ENCODE measurements around the gene UBE3A.

Gene UBE3A

DNA sequence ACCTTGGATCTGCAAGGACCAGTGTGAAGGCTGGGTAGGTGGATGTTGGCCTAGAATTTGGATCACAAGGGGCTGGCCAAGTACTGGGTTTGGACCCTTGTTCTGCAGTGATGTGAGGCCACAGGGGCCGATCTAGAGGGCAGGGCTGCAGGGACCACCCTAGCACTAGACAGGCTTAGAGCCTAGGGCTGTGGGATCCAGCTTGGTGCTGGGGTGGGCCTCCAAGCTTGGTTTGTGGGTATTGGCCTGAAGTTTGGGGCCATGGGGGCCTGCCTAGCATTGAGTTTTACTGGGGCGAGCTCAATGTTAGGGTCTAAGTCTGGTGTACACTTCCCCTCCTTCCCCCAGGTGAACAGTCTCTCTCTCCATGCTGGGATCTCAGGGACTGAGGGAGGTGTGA lies 36.5 kb downstream of the UBE3A start:
- DNase-seq (ENCODE audit: low spot score), result no peak

DNA sequence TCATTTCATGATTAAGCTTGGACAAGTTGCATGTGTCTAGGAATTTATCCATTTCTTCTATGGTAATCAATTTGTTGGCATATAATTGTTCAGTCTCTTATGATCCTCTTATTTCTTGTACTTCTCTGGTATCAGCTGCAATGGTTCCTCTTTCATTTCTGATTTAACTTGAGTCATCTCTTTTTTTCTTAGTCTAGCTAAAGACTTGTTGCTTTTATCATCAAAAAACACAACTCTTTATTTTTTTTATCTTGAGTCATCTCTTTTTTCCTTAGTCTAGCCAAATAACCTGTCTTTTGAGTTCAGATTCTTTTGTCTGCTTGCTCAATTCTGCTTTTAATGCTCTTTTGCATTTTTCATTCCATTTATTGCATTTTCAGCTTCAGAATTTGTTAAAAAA lies 37.3 kb downstream of the UBE3A start:
- no peak for DNase-seq (ENCODE audit: low spot score)

DNA sequence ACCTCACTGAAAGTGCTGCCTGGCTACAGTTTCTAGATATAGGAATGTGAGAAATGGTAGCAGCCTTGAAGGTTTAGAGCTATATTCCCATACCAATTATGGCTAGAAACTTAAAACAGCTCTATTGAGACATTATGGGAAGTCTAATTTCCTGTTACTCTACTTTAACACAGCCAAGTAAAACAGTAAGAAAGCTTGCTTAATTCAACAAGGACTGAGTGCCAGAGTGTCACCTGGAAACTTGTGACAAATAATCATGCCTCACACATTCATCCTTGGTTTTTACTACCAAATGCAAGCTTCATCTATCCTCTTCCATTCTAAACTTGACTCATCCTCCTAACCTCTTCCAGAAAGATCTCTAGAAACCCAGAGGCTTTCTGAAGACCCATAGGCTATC lies 41.7 kb downstream of the UBE3A start:
- DNase-seq (ENCODE audit: low spot score), result no peak

DNA sequence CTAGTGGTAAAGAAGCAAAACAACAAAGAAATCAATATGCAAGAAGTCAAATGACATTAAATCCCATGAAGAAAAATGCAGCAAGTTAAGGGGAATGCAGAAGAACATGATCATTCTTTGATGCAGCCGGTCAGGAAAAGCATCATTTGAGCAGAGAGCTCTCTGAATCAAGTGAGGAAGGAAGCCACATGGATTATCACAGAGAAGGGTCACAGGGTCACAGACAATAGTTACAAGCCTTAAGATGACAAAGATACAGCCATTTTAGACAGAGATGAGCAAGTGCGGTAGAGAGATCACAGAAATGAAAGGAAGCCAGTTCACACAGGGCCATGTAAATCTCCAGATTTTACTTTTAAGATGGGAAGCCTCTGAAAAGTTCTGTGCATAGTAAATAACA lies 43.9 kb downstream of the UBE3A start:
- DNase-seq (ENCODE audit: low spot score), result no peak

DNA sequence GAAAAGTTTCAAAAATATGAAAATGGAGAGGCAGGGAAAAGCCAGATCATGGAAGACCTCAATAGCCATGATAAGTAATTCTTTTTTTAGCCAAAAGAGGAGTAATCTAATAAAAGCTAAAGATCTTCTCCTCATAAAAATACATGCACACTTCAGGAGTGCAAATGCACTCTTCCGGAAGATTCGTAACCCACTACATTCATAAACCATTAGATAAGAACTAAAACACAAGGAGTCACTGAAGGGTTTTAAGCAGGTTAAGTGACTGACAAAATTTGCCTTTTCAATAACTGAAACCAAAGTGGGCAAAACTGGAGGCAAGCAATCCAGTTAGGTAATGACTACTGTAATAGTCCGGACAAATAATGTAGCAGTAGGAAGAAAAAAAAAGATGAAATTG lies 46.0 kb downstream of the UBE3A start:
- no peak for DNase-seq (ENCODE audit: low spot score)

DNA sequence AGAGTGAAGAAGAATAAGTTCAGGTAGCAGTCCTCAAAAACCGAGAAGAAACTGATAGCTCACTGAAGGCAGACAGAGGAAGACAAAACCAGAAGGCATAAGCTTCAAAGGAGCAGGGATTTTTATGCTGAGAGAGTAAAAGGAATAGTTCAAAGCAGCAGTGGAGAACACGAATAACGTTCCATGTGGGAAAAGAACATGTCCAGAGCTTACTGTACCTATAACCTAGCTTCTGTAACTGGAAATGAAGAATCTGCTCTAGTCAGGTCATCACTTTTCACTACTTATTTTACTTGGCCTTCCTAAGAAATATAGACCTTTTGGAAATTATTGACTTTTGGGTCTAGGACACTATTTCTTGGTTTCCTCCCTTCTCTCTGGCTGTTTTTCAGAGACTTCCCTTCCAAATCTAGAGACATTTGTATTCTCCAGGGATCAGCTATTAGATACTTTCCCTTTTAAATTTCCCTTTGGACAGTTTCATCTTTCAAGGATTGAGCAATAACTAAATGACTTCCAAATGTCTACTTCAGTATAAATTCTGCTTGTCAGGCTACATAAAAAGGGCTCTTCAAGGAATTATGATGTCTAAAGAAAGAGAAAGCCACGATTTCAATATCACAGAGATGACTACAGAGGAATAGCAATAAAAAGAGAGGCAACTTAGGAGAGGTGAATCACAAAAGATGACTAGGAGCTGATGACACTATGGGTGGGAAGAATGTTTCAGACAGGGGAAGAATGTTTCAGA lies 46.7 kb downstream of the UBE3A start:
- DNase-seq (ENCODE audit: low spot score), result peak; percentile 24

DNA sequence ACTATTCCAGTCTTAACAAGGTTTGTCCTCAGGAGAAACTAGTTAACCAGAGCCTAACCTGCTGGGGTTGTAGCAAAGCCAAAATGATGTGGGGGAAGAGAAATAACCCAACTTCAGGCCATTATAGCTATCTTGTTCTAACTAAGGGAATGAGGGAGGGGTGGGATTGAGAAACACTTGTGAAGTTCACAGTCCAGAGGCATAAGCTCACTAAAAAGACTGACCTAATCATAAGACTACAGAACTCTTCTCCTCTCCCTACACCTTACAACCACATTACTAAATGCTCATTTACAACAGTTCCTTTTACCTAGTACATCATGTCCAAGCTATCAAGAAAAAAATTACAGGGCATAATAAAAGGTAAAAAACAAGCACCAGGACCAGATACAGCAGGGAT lies 52.8 kb downstream of the UBE3A start:
- DNase-seq (ENCODE audit: low spot score), result no peak

DNA sequence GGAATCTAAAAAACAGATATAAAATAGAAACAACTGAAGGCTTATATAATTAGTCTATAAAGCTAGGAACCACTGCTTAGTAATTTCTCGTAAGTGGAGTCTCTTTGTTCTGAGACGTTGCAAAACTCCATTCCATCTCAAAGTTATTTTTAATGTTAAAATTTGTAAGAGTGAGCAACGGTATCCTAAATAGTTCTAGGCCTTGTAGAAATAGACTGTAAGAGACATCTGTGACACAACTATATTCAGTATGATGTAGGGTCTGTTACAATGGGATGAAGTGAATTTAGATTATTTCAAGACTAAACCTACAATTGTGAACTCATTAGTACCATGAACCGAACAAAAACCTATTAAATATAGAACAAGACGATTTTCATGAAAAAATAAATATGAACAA lies 57.2 kb downstream of the UBE3A start:
- no peak for DNase-seq (ENCODE audit: low spot score)

DNA sequence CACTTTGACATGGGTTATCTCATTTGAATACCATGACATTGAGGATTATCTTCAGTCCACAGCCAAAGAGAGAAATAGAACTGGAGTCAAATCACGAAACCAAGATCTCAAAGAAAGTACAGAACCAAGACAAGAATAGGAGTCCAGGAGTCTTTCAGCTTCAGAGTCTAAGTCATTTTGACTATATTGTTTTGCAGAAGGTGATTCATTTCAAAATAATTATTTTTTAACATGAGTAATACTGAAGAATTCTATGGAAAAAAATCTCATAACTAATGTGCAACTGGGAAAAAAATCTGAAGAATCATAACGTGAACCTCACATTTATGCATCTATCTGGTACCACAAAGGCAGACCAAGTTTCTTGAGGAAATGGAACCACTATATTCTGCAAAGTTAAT lies 60.3 kb downstream of the UBE3A start:
- no peak for DNase-seq (ENCODE audit: low spot score)

DNA sequence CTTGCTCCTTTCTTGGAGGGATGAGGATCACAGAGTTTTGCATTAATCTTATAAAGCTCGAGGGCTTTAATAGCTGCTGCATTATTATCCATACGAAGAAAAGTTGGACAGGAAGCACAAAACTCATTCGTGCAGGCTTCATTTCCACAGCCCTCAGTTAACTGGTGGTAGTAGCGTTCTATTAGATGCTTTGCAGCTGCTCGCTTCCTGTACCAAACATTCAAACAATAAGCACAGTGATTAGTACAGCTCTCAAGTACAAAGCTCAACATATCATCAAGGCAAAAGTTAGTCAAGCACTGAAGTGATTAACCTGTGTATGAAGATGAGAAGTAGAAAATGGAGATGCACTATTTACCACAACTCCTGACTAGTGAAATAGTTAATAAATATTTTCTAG lies 63.3 kb downstream of the UBE3A start:
- no peak for DNase-seq (ENCODE audit: low spot score)

DNA sequence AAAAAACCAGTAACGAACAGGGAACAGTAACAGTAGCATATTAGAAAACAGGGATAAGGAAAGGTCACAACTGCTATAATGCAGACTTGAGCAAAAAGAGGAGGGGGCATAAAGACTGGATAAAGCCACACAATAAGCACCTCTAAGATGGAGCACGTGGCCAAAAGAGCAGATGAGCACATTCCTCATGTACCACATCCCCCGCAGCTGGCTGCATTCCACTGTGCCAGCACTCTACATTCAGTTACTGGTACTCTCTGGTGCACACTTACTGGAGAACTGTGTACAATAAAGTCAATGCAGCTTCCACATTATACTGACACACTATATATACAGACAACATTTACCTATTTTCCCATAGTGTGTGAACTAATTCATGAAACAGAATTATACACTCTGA lies 64.7 kb downstream of the UBE3A start:
- no peak for DNase-seq (ENCODE audit: low spot score)

DNA sequence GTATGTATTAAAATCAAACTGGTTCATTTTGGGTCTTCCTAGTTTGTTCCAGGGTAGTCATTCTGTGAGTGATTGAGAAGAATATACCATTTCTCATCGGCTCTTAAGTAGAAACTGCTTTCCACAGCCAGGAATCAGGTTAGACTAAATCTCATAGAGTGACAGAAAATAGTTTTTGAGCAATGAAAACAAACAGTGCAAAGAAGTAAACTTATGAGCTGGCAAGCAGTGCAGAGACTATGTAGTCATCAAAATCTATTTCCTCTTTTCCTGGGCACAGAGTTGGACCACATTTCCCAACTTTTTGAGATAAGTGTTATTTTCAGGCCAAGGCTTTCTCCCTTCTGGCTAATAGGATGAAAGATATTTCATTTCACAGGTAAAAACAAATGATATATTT lies 66.5 kb downstream of the UBE3A start:
- DNase-seq (ENCODE audit: low spot score), result peak; percentile 13

DNA sequence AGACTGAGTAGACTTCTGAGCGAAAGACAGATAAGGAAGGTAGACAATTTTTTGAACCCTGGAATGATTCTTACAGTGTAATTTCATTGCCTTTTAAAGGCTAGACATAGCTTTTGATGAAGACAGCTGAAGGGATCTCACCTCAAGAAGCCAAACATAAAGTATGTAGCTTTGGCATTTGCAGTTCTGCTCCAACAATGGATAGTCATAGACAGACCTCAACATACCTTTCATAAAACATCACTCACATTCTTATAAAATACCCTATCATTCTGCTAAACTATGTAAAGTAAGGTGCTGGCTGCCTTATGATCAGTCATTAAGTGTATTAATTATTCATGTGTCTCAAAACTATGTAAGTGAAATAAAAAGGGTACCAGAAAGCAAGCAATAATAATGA lies 70.0 kb downstream of the UBE3A start:
- no peak for DNase-seq (ENCODE audit: low spot score)

DNA sequence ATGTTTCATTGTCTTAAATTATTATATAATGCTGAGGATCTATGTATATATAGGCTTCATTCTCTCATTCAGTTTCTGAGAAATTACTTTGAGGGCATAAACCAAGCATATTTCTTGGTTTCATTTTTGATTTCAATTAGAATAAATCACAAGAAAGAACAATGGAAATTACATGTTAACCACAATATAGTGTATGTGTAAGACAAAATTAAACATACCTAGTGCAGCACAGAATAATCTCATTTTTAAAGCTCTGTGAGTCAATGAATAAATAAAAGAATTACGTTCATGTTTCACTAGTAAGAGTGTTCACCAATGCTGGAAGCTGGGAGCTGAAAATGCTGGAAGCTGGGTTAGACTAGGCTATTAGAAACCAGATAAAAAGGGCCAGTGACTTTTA lies 72.8 kb downstream of the UBE3A start:
- DNase-seq (ENCODE audit: low spot score), result no peak

DNA sequence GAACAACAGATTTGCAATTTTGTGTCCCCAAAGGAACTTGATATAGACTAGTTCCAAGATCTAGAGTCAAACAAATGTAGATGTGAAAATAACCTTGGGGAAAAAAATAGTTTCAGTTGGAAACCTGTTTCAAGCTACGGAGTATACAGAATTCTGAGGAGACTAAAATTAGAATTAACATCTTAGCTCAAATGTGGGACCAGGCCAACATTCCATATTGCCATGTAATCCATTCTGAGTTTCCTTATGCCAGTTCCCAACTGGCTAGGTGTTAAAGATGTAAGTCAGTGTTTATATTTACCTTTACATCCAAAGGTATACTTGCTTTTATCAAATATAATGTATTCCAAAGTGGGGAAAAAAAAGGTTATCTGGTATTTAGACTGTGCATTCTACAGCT lies 76.3 kb downstream of the UBE3A start:
- DNase-seq (ENCODE audit: low spot score), result no peak

DNA sequence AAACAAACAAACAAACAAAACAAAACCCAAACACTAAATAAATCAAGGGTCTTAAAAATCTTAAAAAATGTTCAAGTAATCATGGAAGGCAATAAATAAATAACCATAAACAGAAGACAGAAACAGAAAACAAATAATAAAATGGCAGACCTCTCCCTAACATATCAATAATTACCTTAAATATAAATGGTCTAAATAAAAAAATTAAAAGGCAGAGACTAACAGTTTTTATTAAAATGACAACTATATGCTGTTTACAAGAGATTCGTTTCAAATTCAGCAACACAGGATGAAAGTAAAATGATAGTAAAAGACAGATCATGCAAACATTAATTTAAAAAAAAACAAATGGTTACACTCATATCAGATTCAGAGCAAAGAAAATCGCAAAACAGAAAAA lies 91.1 kb downstream of the UBE3A start:
- DNase-seq (ENCODE audit: low spot score), result no peak

DNA sequence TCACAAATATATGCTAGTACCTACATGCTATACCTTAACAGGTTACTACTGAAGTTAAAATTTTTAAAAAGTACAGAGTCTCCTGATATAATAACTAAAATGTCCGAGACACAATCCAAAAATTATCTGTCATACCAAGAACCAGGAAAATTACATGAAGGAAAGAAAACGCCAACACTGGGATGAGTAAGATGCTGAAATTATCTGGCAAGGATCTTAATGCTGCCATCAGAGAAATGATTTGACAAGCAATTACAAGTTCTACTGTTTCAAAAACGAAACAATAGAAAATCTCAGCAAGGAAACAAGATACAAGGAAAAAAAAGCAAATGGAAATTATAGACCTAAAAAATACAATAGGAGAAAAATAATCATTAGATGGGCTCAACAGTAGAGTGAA lies 92.5 kb downstream of the UBE3A start:
- no peak for DNase-seq (ENCODE audit: low spot score)

DNA sequence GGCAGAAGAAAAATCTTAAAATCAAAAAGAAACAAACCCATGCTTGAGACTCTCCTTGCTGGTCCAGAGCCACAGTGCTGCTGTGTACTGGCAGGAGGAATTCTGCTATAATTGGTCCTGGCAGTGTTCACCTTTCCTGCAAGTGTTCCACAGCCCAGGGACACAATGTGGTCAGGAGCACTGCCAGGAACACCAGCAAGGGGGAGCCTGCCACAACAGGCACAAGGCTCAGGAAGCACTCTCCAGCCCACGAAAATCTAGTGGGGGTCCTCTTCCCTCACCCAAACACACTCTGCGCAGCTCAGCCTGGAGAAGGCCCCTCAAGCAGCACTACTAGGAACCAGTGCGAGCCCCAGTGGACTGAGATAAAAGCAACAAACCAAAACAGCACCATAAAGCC lies 92.9 kb downstream of the UBE3A start:
- peak; percentile 14 for DNase-seq (ENCODE audit: low spot score)

DNA sequence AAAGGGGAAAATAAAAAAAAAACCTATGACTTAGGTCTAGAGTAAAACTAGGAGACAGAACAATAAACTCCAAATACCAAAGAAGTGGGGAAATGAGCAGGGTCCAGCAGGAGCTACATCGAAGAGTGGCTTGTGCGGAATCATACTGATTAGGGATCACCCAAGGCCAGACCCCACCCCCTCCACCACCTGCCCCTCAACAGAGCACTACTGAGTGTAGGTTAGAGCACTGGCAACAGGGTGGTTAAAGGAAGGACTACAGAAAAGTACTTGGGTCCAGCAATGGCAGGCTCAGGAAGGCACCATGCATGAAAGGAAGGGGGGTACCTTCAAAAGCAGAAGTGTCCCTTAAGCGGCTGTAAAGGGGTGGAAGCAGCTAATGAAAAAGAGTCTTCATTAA lies 96.2 kb downstream of the UBE3A start:
- DNase-seq (ENCODE audit: low spot score), result no peak

DNA sequence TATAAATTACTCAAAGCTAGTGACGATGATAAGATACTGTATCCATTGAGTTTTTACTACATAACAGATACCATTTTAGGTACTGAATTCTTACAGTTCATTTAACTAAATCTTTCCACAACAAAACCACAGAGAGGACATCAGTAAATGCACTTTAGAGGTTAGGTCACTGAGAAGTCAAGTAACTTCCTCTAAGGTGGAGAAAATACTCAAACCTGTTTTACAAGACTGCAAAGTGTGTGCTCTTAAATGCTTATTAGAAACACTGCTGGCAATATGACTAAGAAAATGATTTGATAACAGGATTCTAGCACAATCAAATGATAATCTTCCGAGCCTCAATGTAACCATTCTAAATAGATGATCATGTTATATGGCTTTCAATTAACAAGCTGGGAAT lies 99.4 kb downstream of the UBE3A start:
- no peak for DNase-seq (ENCODE audit: low spot score)

DNA sequence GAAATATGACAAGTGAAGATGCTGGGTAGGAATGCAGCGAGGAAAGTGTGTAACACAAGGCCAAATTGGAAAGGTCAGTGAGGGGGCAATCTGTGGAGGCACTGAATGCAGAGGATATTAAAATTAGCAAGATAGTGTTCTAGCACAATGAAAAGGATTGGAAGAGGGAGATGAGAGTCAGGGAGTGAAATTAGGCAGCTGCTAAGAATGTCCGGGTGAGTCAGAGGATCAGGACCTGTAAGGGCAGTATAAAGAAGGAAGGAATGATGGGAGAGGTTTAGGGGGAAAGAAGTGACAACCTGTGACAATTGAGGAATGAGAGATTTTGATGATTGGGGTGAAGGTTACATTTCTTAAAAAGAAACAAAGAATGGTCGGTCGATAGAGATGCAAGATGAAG lies 103.5 kb downstream of the UBE3A start:
- DNase-seq (ENCODE audit: low spot score), result no peak

DNA sequence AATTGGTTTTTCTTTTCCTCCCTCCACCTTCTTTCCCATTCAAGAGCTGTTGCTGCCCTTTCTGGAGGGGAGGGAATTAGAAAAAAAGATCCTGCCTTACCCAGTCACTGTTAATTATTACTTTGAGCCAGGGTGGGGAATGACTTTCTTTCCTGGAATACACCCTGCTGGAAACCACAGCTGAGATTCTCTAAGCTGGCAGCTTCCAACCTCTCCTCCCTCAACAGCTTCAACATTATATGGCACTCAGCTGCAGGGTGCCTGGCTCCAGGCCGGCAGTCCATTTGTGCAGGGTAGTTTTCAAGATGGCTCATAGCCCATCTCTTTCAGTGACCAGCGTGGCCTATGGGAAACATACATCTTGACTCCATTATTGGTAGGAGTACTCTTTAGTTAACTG lies 105.8 kb downstream of the UBE3A start:
- no peak for DNase-seq (ENCODE audit: low spot score)

DNA sequence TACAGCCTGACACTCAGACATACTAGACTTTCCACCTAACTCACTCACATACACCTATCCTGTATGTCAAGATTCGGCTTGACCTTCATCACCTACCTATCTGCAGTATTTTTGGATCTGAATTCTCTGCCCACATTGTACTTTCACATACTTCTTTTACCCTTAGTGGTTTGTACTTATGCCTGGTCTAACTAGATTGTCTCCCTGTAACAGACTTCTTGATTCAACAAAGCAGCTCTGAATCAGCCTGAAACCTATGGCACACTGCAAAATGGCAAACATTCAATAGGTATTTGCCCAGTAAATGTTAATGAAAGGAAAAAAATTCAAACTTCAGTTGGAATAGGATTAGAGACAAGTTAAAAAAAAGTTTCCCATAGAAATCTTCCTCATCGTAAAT lies 106.5 kb downstream of the UBE3A start:
- DNase-seq (ENCODE audit: low spot score), result no peak

DNA sequence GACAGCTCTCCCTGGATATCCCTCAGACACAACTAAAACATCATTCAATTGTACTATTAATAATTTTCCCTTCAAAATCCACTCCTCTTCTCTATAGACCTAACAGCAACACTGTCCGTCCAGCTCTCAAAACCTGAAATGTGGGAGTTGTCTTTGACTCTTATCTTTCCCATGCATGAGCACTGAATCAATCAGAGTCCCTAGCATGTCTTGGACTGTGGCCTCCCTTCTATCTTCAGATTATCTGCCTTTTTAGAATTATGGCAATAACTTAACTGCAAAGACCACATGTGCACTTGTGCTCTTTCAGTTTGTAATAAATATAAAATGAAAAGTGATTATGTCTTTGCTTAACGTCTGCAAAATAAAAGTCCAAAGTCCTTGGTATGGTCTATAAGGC lies 107.0 kb downstream of the UBE3A start:
- no peak for DNase-seq (ENCODE audit: low spot score)

DNA sequence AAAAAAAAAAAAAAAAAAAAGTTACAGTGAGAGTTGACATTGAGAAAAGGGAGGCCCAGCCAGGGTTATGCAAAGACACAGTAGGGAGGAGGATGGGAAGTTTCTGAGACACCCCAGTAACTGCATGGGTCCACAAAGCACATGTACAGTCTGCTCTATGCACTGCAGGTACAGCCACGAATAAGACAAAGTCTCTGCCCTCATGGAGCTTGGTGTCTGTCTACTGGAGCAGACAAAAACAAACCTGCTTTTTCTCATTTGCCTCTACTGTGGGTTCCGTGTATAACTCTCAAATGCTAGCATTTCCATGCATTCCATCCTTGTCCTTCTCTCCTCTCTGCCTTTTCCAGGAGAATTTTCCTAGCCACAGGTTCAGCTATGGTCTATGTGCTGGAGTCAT lies 107.4 kb downstream of the UBE3A start:
- no peak for DNase-seq (ENCODE audit: low spot score)

Data from AG08396 (cell line).